ENCODE data around the gene BTLA.

GRCh38 chr3:112463250-112463649 is 36.0 kb downstream of the BTLA start:
- TF ChIP-seq EP300 (IDR thresholded peaks at IDR 0.05; ENCODE audit: borderline replicate concordance) (no peak), YY1 (IDR thresholded peaks at IDR 0.05; ENCODE audit: low read depth) (no peak), RAD21 (IDR thresholded peaks at IDR 0.05; ENCODE audit: low read depth) (no peak), NFIC (IDR thresholded peaks at IDR 0.05) (no peak), EGR1 (IDR thresholded peaks at IDR 0.05) (no peak), TAF1 (IDR thresholded peaks at IDR 0.05; ENCODE audit: low read depth) (no peak), CREB1 (IDR thresholded peaks at IDR 0.05; ENCODE audit: low read depth) (no peak), USF1 (IDR thresholded peaks at IDR 0.05) (no peak), TEAD4 (IDR thresholded peaks at IDR 0.05) (no peak), REST (IDR thresholded peaks at IDR 0.05; ENCODE audit: low read depth) (no peak), MAX (IDR thresholded peaks at IDR 0.05) (no peak), ZBTB7A (IDR thresholded peaks at IDR 0.05; ENCODE audit: low read depth) (no peak)

All from Ishikawa (cell line).